ENCODE measurements around the gene FXYD6.

FXYD6 gene

GRCh38 chr11:117831661-117832415 is 44.6 kb downstream of the FXYD6 start:
- DNase-seq = no peak

- DNase-seq = no peak
These were observed 45.6 kb downstream of the FXYD6 start for GRCh38 chr11:117830674-117831351.

GRCh38 chr11:117830072-117830471 is 46.4 kb downstream of the FXYD6 start:
- DNase-seq = no peak

- DNase-seq = no peak
These were observed 47.1 kb downstream of the FXYD6 start for GRCh38 chr11:117829369-117829725.

- DNase-seq = no peak
These were observed 47.7 kb downstream of the FXYD6 start for GRCh38 chr11:117828611-117829368.

- DNase-seq = no peak
These were observed 48.6 kb downstream of the FXYD6 start for GRCh38 chr11:117827521-117828511.

GRCh38 chr11:117826832-117827231 is 49.6 kb downstream of the FXYD6 start:
- DNase-seq = no peak

- no peak for DNase-seq
These were observed 50.3 kb downstream of the FXYD6 start for GRCh38 chr11:117826190-117826570.

- DNase-seq = no peak
These were observed 50.8 kb downstream of the FXYD6 start for GRCh38 chr11:117825538-117826189.

- DNase-seq = no peak
These were observed 51.6 kb downstream of the FXYD6 start, which contains the start of gene FXYD2 for GRCh38 chr11:117824571-117825537. FXYD2 (minus strand) TSS chr11:117824744; CDS start chr11:117824678, 66 bp downstream.

GRCh38 chr11:117823946-117824420 is 52.5 kb downstream of the FXYD6 start:
- DNase-seq = no peak

GRCh38 chr11:117823294-117823945 is 53.0 kb downstream of the FXYD6 start:
- DNase-seq = no peak

- DNase-seq = peak in 14 of 56 donors; percentile 9 to 57 (median 22)
These were observed 54.1 kb downstream of the FXYD6 start for GRCh38 chr11:117822074-117823033.

GRCh38 chr11:117821431-117821830 is 55.0 kb downstream of the FXYD6 start:
- DNase-seq = no peak

GRCh38 chr11:117820516-117820915 is 55.9 kb downstream of the FXYD6 start:
- no peak for DNase-seq

GRCh38 chr11:117820071-117820470 is 56.4 kb downstream of the FXYD6 start:
- DNase-seq = no peak

Data from amygdala (tissue), 56 donors.